Measurements from ENCODE around the gene AMER1. TPM values are rescaled to one million over a fixed set of nuclear protein-coding genes. Genes with fewer than 3 reads are reported as not detected.

The AMER1 gene
- total and polyA plus RNA-seq, 10 of the 15 experiments (the other 5 are each of a cell fraction or from before 2014, with no cell fraction given): 0.16 to 6.3 (median 4.2) TPM

- ATAC-seq: no peak
- no TSS peak for BruUV-seq (replicated peaks)
- ChIA-PET SMC1A (ENCODE audit: uncharacterized antibody, unreplicated experiment) (interaction anchor here (0.5 to 0.6 kb wide), 2 partner anchors 185 to 1568 kb away, joined by 3 read pairs; no protein-coding TSS in a partner anchor), RAD21 (ENCODE audit: unreplicated experiment) (no interaction called here), CTCF (no interaction called here), POLR2A (interaction anchor here (1.7 kb wide), 1 partner anchor 10 kb away, joined by 4 read pairs; no protein-coding TSS in a partner anchor)
- WGBS (ENCODE audit: insufficient coverage, insufficient replicate concordance, low lambda C conversion rate, missing lambda C conversion rate): 75% methylated on average over 1 of the region's 1 CpG
- Histone ChIP-seq H3K9ac (ENCODE audit: control insufficient read depth, insufficient read depth, low read length) (no peak overlapping the region), H2AFZ (ENCODE audit: control insufficient read depth, low read depth, low read length) (no peak overlapping the region), H3K27me3 (replicated peaks in 1 of 2; ENCODE audit: control insufficient read depth in 2 of 2, insufficient read depth in 2 of 2, low read length in 1 of 2) (no peaks in the 10 kb centered on the region), H3K9me3 (replicated peaks; ENCODE audit: control insufficient read depth, insufficient read depth, low read length) (no peaks in the 10 kb centered on the region), H3K27ac (ENCODE audit: control insufficient read depth, insufficient read depth) (no peak overlapping the region), H3K4me1 (ENCODE audit: control insufficient read depth, insufficient read depth, low read length) (no peaks in the 10 kb centered on the region), H3K79me2 (ENCODE audit: control insufficient read depth, insufficient read depth, low read length) (no peaks in the 10 kb centered on the region), H4K20me1 (ENCODE audit: control insufficient read depth, insufficient read depth) (no peaks in the 10 kb centered on the region), H3K4me3 (no peak overlapping the region), H3K36me3 (ENCODE audit: control insufficient read depth in 2 of 2, insufficient read depth in 2 of 2, low read length in 1 of 2) (peaks cover 0 to 3% of the 10 kb centered on the region in 2 experiments; a peak in 3 of 4 replicates), H3K4me2 (ENCODE audit: control insufficient read depth, insufficient read depth) (no peak overlapping the region)
- intact Hi-C loops (cut with micrococcal nuclease; ENCODE audit: unreplicated experiment) (no loop called here), in situ Hi-C loops (cut with MboI) (no loop called here)
- no peak for DNase-seq (ENCODE audit: low read depth, low spot score)
- no peak for FAIRE-seq
- TF ChIP-seq YBX1 (IDR thresholded peaks at IDR 0.05): no peak
- no peak for TF ChIP-seq MYC (IDR thresholded peaks at IDR 0.05; ENCODE audit: insufficient read depth, insufficient read length, insufficient replicate concordance, low read length, severe bottlenecking)
- no peak for TF ChIP-seq SREBF2 (IDR thresholded peaks at IDR 0.05; ENCODE audit: low read length)
- no peak for TF ChIP-seq ELK1 (IDR thresholded peaks at IDR 0.05; ENCODE audit: low read depth, low read length)
- no peak for TF ChIP-seq BHLHE40 (IDR thresholded peaks at IDR 0.05; ENCODE audit: borderline replicate concordance in 1 of 2, low read depth in 2 of 2, low read length in 1 of 2)
- no peak for TF ChIP-seq CTCF (IDR thresholded peaks at IDR 0.05 in 2 of 3, conservative IDR thresholded peaks at IDR 0.05 in 1 of 3; ENCODE audit: control insufficient read depth in 2 of 3, extremely low read depth in 1 of 3, insufficient read depth in 1 of 3, low read depth in 3 of 3, low read length in 3 of 3)
- TF ChIP-seq NR2F1 (conservative IDR thresholded peaks at IDR 0.05): no peak
- TF ChIP-seq POLR2A (IDR thresholded peaks at IDR 0.05; ENCODE audit: low read depth, low read length): no peak
- no peak for TF ChIP-seq RBBP5 (conservative IDR thresholded peaks at IDR 0.05)
- no peak for TF ChIP-seq SIN3A (IDR thresholded peaks at IDR 0.05; ENCODE audit: low read depth, low read length)
- no peak for TF ChIP-seq IRF4 (IDR thresholded peaks at IDR 0.05; ENCODE audit: low read depth, low read length)
- no peak for TF ChIP-seq ZNF592 (IDR thresholded peaks at IDR 0.05)
- TF ChIP-seq RAD51 (IDR thresholded peaks at IDR 0.05): no peak
- no peak for TF ChIP-seq JUND (IDR thresholded peaks at IDR 0.05; ENCODE audit: low read depth, low read length)
- TF ChIP-seq ATF7 (IDR thresholded peaks at IDR 0.05; ENCODE audit: low read depth): no peak
- no peak for TF ChIP-seq USF2 (IDR thresholded peaks at IDR 0.05; ENCODE audit: borderline replicate concordance, low read depth, low read length)
- TF ChIP-seq JUNB (IDR thresholded peaks at IDR 0.05): no peak
Observed at GRCh38 chrX:64186974-64187761, 18.3 kb downstream of the AMER1 start.
